Measurements from ENCODE around the gene CACNA1S. TPM values are rescaled to one million over a fixed set of nuclear protein-coding genes. Genes with fewer than 3 reads are reported as not detected.
A peak's percentile ranks its signal among the peaks of the same experiment; 100 is the strongest.

CACNA1S gene
- total and polyA plus RNA-seq, 2 of the 4 experiments (the other 2 are of a cell fraction), result not detected

DNA sequence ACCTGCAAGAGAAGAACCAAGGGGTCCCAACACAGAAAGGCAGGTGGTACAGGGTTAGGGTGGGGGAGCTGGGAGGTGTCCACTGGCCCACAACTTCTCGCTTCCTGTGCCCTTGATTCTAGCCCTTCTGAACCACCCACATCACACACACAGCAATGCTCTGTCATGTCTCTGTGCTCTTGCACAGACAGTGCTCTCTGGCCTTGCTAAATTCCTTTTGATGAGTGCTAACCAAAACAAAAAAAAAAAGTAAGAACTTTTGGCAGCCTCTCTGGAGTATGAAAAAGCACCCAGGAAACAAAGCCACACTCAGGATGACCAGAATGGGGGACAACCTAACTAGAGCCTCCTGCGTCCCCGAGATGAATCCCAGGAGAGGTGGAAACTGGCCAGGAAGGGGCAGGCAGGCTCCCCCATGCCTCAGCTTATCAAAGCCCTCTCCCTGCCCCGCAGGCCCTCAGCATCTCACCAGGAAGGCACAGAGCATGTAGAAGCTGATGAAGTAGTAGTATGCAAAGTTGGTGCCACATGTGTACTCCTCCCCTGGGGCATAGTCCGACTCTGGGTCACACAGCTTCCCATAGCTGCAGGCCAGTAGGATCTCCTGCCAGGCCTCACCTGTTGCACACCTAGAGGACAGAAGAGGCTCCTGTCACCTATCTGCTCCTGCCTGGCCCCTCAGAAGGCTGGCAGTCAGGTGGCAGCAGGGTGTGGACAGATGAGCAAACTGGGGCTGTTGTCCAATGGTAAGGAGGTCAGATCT lies 61.5 kb downstream of the CACNA1S start:
- no peaks in the 10 kb centered on the region for H3K9me1 ChIP-seq (ENCODE audit: insufficient read depth, low read length)
- no peak overlapping the region for H3K14ac ChIP-seq (replicated peaks; ENCODE audit: low read depth, low read length)
- dilution Hi-C loops (cut with HindIII; ENCODE audit: low sequenced_read_pairs, unreplicated experiment) (no loop called here), in situ Hi-C loops (cut with MboI; ENCODE audit: low sequenced_read_pairs) (no loop called here), intact Hi-C loops (cut with micrococcal nuclease) (no loop called here)
- H2AK5ac ChIP-seq (ENCODE audit: low read depth, low read length), result no peak overlapping the region
- H3K4ac ChIP-seq (ENCODE audit: low read depth, low read length), result no peak overlapping the region
- H3K56ac ChIP-seq (ENCODE audit: extremely low read depth, insufficient read depth, low read length), result no peak overlapping the region
- no peak overlapping the region for H3K4me2 ChIP-seq (ENCODE audit: low read depth, low read length)
- H2AFZ ChIP-seq (replicated peaks; ENCODE audit: low read length, poor library complexity), result no peak overlapping the region
- H2BK15ac ChIP-seq (ENCODE audit: low read depth, low read length), result no peak overlapping the region
- no peak overlapping the region for H2AK9ac ChIP-seq (replicated peaks; ENCODE audit: low read depth, low read length, poor library complexity)
- no peaks in the 10 kb centered on the region for H3K4me1 ChIP-seq (ENCODE audit: control insufficient read depth, insufficient read depth, low read length)
- ChIA-PET CTCF (interaction anchor here (0.6 to 0.7 kb wide), 2 partner anchors 133 to 437 kb away, joined by 3 read pairs; no protein-coding TSS in a partner anchor), POLR2A (ENCODE audit: unreplicated experiment) (interaction anchor here (0.6 kb wide), 1 partner anchor 373 kb away, joined by 3 read pairs; no protein-coding TSS in a partner anchor)
- H2BK20ac ChIP-seq (ENCODE audit: low read depth, low read length), result no peak overlapping the region
- no peaks in the 10 kb centered on the region for H3K79me1 ChIP-seq (ENCODE audit: low read depth in 1 of 2, low read length in 2 of 2)
- no peak overlapping the region for H2BK120ac ChIP-seq (ENCODE audit: low read depth, low read length)
- H3K9me3 ChIP-seq (ENCODE audit: control insufficient read depth, insufficient read depth, low read length), result no peaks in the 10 kb centered on the region
- TF ChIP-seq MXI1 (IDR thresholded peaks at IDR 0.05; ENCODE audit: borderline replicate concordance, low read depth, low read length) (no peak), CHD1 (IDR thresholded peaks at IDR 0.05; ENCODE audit: low read depth, low read length) (no peak), RFX5 (IDR thresholded peaks at IDR 0.05; ENCODE audit: low read depth, low read length) (no peak)
- TF ChIP-seq, protein P1, sequence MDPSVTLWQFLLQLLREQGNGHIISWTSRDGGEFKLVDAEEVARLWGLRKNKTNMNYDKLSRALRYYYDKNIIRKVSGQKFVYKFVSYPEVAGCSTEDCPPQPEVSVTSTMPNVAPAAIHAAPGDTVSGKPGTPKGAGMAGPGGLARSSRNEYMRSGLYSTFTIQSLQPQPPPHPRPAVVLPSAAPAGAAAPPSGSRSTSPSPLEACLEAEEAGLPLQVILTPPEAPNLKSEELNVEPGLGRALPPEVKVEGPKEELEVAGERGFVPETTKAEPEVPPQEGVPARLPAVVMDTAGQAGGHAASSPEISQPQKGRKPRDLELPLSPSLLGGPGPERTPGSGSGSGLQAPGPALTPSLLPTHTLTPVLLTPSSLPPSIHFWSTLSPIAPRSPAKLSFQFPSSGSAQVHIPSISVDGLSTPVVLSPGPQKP (IDR thresholded peaks at IDR 0.05; ENCODE audit: borderline replicate concordance, low read depth, low read length), result no peak
- BruUV-seq (replicated peaks), result no TSS peak
- H3K36me3 ChIP-seq (ENCODE audit: control insufficient read depth, insufficient read depth, low read length), result no peaks in the 10 kb centered on the region
- no peak overlapping the region for H3K27ac ChIP-seq (ENCODE audit: insufficient read depth, low read length)
- WGBS, 2 experiments (ENCODE audit: extremely low coverage in 2 of 2, insufficient read length in 1 of 2), result no CpG with 5 or more reads among the region's 5 CpGs
- H3K23ac ChIP-seq (ENCODE audit: low read depth, low read length), result no peak overlapping the region
- H3K18ac ChIP-seq (ENCODE audit: low read depth, low read length), result no peak overlapping the region
- ATAC-seq (ENCODE audit: low read depth) (peak; percentile 54), DNase-seq (peak; percentile 43)
- no peak overlapping the region for H2BK5ac ChIP-seq (ENCODE audit: low read depth, low read length, poor library complexity, severe bottlenecking)
- no peak overlapping the region for H4K5ac ChIP-seq (ENCODE audit: low read depth, low read length)
- no peak overlapping the region for H3K4me3 ChIP-seq (ENCODE audit: insufficient read depth, low read depth, low read length)
- H4K20me1 ChIP-seq (ENCODE audit: insufficient read depth, low read length), result no peaks in the 10 kb centered on the region
- no peak overlapping the region for H4K8ac ChIP-seq (ENCODE audit: low read depth in 2 of 2, low read length in 2 of 2)
- peaks cover 78% of the 10 kb centered on the region for H3K27me3 ChIP-seq (ENCODE audit: control insufficient read depth, insufficient read depth, low read length)
- no peak overlapping the region for H3K9ac ChIP-seq (ENCODE audit: low read depth, low read length)
- H4K91ac ChIP-seq (ENCODE audit: insufficient read depth, low read depth, low read length), result no peak overlapping the region

Data from IMR-90 (cell line).